NCI-H2196 treated with DMSO at 0.1 percent for 48 hours (cell line): Measurements from ENCODE around the gene TBC1D16.

Experiments
- DNase-seq: peaks from one replicate; lab custom pipeline; 2025; ENCODE audit not compliant: unreplicated experiment; lab: John Stamatoyannopoulos, UW

Gene TBC1D16

GRCh38 chr17:79942591-79943346 lies 92.9 kb downstream of the TBC1D16 start:
- no peak for DNase-seq

GRCh38 chr17:79942011-79942405 lies 93.7 kb downstream of the TBC1D16 start:
- DNase-seq = no peak

GRCh38 chr17:79941088-79942010 lies 94.3 kb downstream of the TBC1D16 start:
- DNase-seq = no peak

GRCh38 chr17:79940459-79941087 lies 95.1 kb downstream of the TBC1D16 start:
- DNase-seq = no peak

- no peak for DNase-seq
Observed at GRCh38 chr17:79939755-79940458, 95.8 kb downstream of the TBC1D16 start.

- no peak for DNase-seq
Observed at GRCh38 chr17:79939094-79939435, 96.6 kb downstream of the TBC1D16 start.

- no peak for DNase-seq
Observed at GRCh38 chr17:79938336-79939093, 97.2 kb downstream of the TBC1D16 start.

GRCh38 chr17:79937391-79938335 lies 98.0 kb downstream of the TBC1D16 start:
- DNase-seq = no peak

- DNase-seq = no peak
Observed at GRCh38 chr17:79936641-79937381, 98.9 kb downstream of the TBC1D16 start.

- DNase-seq = no peak
Observed at GRCh38 chr17:79936050-79936449, 99.6 kb downstream of the TBC1D16 start.

GRCh38 chr17:79935197-79935885 lies 100.3 kb downstream of the TBC1D16 start:
- no peak for DNase-seq

- DNase-seq = no peak
Observed at GRCh38 chr17:79934653-79934970, 101.1 kb downstream of the TBC1D16 start.

- DNase-seq = no peak
Observed at GRCh38 chr17:79933863-79934652, 101.6 kb downstream of the TBC1D16 start.

- no peak for DNase-seq
Observed at GRCh38 chr17:79932451-79933306, 103.0 kb downstream of the TBC1D16 start.

- no peak for DNase-seq
Observed at GRCh38 chr17:79931817-79932309, 103.8 kb downstream of the TBC1D16 start.
